ENCODE data around the gene RSAD1.

RSAD1 gene

DNA sequence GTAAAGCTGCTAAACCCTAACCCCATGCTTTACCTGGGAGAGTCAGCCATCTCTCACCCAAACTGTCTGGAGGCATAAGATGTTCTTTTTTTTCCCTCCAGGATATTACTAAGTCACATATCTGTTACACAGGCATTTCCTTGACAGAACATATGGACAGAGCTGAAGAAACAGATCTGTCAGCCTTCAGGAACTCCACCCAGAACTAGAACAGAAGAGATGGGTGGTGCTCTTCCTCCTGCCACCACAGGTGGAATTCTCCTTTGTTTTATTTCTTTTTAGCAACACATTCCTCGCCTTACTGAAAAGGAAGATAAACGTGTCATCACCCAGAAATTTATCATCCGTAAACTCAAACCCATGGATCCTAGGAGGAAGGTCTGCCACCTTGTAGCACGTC lies 38.4 kb downstream of the RSAD1 start:
- TF ChIP-seq CTCF (IDR thresholded peaks at IDR 0.05), result no peak
- no peak for DNase-seq
- no peaks in the 10 kb centered on the region for H3K27me3 ChIP-seq
- no peak overlapping the region for H3K27ac ChIP-seq
- H3K4me1 ChIP-seq, result peaks cover 0 to 6% (median 0%) of the 10 kb centered on the region in 4 donors
- intact Hi-C loops (cut with DNase I; ENCODE audit: low total_unique reads), result no loop called here
- H3K4me3 ChIP-seq, result no peak overlapping the region
- H3K36me3 ChIP-seq, result no peaks in the 10 kb centered on the region
- H3K9me3 ChIP-seq, result no peaks in the 10 kb centered on the region

DNA sequence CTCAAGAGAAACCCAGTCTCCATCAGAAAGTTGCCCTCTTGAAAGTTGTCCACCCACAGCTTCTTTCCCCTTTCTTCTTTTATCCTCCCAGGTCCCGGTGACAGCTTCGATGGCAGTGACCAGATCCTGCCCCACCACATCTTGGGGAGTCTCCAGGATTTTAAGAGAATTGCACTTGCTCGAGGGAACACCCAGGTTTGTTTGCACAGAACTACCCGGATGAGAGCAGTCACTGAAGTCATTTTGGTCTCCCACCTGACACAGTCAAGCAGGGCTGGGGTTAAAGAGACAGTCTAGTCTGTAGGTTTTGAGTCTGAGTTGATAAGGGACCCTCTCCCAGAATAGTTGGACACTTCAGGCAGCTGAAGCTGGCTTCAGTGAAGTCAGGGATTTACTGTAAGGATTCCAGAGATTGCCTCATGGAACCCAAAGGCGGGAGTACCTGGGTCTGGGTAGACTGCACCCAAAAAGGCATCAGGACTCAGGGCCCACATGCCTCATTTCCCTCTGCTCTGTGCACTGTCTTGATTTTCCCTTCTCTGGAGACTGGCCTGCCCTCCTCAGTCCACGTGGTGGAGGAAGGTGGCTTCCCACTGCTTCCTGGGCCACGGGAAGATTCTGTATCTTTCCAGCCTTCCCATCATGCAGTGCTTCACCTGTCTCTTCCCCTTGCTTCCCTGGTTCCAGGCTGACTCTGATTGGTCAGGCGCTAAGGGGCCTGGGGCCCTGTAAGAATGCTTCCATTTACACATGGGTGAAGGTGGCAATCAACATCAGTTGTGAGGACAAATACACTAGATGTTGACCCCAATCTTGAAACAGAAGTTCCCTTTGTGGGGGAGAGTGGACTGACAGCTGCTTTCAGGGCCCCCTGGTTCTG lies 39.1 kb downstream of the RSAD1 start:
- intact Hi-C loops (cut with DNase I; ENCODE audit: low total_unique reads), result no loop called here
- Histone ChIP-seq H3K4me1 (peaks cover 0 to 6% (median 0%) of the 10 kb centered on the region in 4 donors), H3K9me3 (no peaks in the 10 kb centered on the region), H3K4me3 (no peak overlapping the region), H3K27me3 (no peaks in the 10 kb centered on the region), H3K36me3 (no peaks in the 10 kb centered on the region), H3K27ac (no peak overlapping the region)
- DNase-seq, result no peak
- TF ChIP-seq CTCF (IDR thresholded peaks at IDR 0.05), result no peak

DNA sequence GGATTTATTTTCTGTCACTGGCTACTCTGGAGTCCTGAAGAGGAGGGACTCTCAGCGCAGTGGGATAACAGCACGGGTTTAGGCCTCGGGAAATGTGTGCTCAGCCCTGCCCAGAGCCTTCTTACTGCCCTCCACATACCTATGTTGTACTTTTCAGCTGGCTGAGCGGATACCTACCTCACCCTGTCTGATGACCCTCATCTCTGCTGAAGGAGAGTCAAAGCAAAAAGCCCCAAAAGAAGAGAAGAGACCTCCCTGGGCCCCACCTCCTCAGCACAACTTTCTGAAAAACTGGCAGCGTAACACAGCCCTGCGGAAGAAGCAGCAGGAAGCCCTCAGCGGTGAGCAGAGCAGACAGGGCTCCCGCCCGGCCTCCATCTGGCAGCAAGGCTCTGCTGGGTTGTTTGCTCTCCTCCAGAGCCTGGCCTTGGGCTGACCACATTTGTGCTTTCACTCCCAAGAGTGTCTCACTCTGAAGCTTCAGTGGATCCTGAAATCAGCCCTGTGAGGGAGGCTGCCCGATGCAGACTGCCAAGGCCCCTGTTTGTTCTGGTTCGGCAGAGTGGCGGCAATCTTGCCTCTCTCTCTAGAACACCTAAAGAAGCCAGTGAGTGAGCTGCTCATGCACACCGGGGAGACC lies 39.8 kb downstream of the RSAD1 start:
- H3K4me1 ChIP-seq, result peaks cover 0 to 6% (median 0%) of the 10 kb centered on the region in 4 donors
- TF ChIP-seq CTCF (IDR thresholded peaks at IDR 0.05), result no peak
- DNase-seq, result no peak
- H3K4me3 ChIP-seq, result no peak overlapping the region
- H3K36me3 ChIP-seq, result no peaks in the 10 kb centered on the region
- no peaks in the 10 kb centered on the region for H3K27me3 ChIP-seq
- no peaks in the 10 kb centered on the region for H3K9me3 ChIP-seq
- H3K27ac ChIP-seq, result no peak overlapping the region
- intact Hi-C loops (cut with DNase I; ENCODE audit: low total_unique reads), result no loop called here

DNA sequence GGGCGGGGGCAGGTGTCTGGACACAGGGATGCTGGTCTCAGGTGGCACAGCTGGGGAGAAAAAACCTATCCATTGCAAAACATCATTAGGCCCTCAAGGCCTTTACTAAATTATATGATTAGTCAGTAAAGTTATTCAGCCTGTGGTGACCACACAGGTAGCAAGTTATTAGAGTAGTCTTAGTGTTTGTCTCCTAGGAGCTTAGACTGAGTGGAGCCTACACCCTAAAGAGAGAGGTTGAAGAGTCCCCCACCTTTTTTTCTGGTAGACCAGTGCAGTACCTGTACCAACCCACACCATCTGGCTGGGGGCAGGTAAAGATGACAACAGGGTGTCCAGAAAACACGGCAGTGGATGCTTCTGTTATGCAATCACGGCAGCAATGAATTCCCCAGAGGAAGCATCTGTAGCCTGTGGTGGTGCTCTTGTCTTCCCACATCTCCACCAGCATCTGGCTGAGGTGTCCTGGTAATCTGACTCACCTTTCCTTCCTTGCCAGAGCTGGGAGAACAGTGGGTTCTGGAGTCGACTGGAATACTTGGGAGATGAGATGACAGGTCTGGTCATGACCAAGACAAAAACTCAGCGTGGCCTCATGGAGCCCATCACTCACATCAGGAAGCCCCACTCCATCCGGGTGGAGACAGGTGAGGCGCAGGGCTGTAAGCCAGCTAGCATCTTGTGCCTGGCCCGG lies 40.6 kb downstream of the RSAD1 start:
- H3K4me3 ChIP-seq, result no peak overlapping the region

DNA sequence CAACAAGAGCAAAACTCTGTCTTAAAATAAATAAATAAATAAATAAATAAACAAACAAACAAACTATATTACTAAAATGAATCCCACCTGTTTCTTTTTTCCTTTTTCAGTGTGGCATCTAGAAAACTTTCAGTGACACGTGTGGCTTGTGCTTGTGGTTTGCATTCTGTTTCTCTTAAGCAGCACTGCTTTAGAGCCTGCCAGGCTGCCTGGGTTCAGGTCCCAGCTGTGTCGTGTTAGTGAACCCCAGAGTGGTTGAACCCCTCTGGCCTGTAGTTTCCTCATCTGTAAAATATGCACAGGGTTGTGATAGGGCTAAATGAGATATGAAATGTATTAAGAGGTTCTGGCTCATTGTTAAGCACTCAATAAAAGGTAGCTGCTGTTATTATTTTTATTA lies 41.8 kb downstream of the RSAD1 start:
- no peaks in the 10 kb centered on the region for H3K36me3 ChIP-seq
- no peaks in the 10 kb centered on the region for H3K9me3 ChIP-seq
- no peaks in the 10 kb centered on the region for H3K27me3 ChIP-seq
- intact Hi-C loops (cut with DNase I; ENCODE audit: low total_unique reads), result no loop called here
- no peak overlapping the region for H3K4me3 ChIP-seq
- TF ChIP-seq CTCF (IDR thresholded peaks at IDR 0.05), result no peak
- H3K27ac ChIP-seq, result no peak overlapping the region
- no peak for DNase-seq
- no peaks in the 10 kb centered on the region for H3K4me1 ChIP-seq

More for the DNA sequence above, 40.6 kb downstream of the RSAD1 start:
- Histone ChIP-seq H3K27me3 (no peaks in the 10 kb centered on the region), H3K4me1 (peaks cover 0 to 6% (median 0%) of the 10 kb centered on the region in 4 donors), H3K27ac (no peak overlapping the region), H3K36me3 (no peaks in the 10 kb centered on the region), H3K9me3 (no peaks in the 10 kb centered on the region)
- DNase-seq, result no peak
- intact Hi-C loops (cut with DNase I; ENCODE audit: low total_unique reads), result no loop called here
- no peak for TF ChIP-seq CTCF (IDR thresholded peaks at IDR 0.05)

All from tibial artery (tissue), 4 donors.